OCI-LY1 (cell line): ENCODE results near the gene GPR151.

ENCODE experiments used
- H2AFZ ChIP-seq: fragments of 200-600 bp; sonication (generic), shearing (Covaris generic); 2 replicates; pipeline ENCODE4 v1.6.0; 2014; ENCODE audit warnings: antibody characterized with exemption, mild to moderate bottlenecking, low read length
- H3F3A ChIP-seq: fragments of 200-600 bp; sonication (generic), shearing (Covaris generic); 2 replicates; pipeline ENCODE4 v1.6.0; 2014; ENCODE audit warnings: mild to moderate bottlenecking, antibody characterized with exemption, low read length, moderate library complexity; ENCODE audit not compliant: insufficient read depth
- H3K27ac ChIP-seq: fragments of 200-600 bp; sonication (generic); 2 replicates; pipeline ENCODE4 v1.5.1; 2014; ENCODE audit warnings: low read length, mixed run types, mild to moderate bottlenecking, low read depth; ENCODE audit not compliant: poor library complexity, severe bottlenecking
- H3K27me3 ChIP-seq: fragments of 200-600 bp; sonication (generic); 2 replicates; pipeline ENCODE4 v1.6.0; 2014; ENCODE audit warnings: antibody characterized with exemption, mild to moderate bottlenecking, low read length, moderate library complexity; ENCODE audit not compliant: insufficient read depth
- H3K36me3 ChIP-seq: fragments of 200-600 bp; sonication (generic); 2 replicates; pipeline ENCODE4 v1.6.1; 2014; ENCODE audit warnings: mild to moderate bottlenecking, antibody characterized with exemption, low read length, moderate library complexity, mixed read lengths; ENCODE audit not compliant: insufficient read depth
- H3K4me1 ChIP-seq: fragments of 200-600 bp; sonication (generic); 2 replicates; pipeline ENCODE4 v1.5.1; 2014; ENCODE audit warnings: mild to moderate bottlenecking, low read length, moderate library complexity; ENCODE audit not compliant: insufficient read depth, severe bottlenecking
- H3K4me2 ChIP-seq: fragments of 200-600 bp; sonication (generic), shearing (Covaris generic); 2 replicates; pipeline ENCODE4 v1.6.1; 2014; ENCODE audit warnings: low read length
- H3K4me3 ChIP-seq: fragments of 200-600 bp; sonication (generic); 2 replicates; pipeline ENCODE4 v1.5.1; 2014; ENCODE audit warnings: low read length, low read depth, mild to moderate bottlenecking, mixed read lengths; ENCODE audit not compliant: poor library complexity, severe bottlenecking
- H3K79me2 ChIP-seq: fragments of 200-600 bp; shearing (Covaris generic); 2 replicates; pipeline ENCODE4 v1.6.1; 2016; ENCODE audit warnings: mixed run types, low read length, mixed read lengths; ENCODE audit not compliant: insufficient read depth
- H3K9ac ChIP-seq: fragments of 200-600 bp; sonication (generic), shearing (Covaris generic); 2 replicates; pipeline ENCODE4 v1.6.1; 2014; ENCODE audit warnings: mild to moderate bottlenecking, low read length, mixed read lengths
- H3K9me2 ChIP-seq: fragments of 200-600 bp; sonication (generic), shearing (Covaris generic); 2 replicates; pipeline ENCODE4 v1.6.1; 2014; ENCODE audit warnings: low read depth, mild to moderate bottlenecking, low read length, mixed read lengths
- H3K9me3 ChIP-seq: fragments of 200-600 bp; shearing (Covaris generic); 2 replicates; pipeline ENCODE4 v1.6.1; 2014; ENCODE audit warnings: low read length, mixed read lengths
- H4K20me1 ChIP-seq: fragments of 200-600 bp; sonication (generic), shearing (Covaris generic); 2 replicates; pipeline ENCODE4 v1.6.0; 2016; ENCODE audit warnings: mild to moderate bottlenecking, low read length; ENCODE audit not compliant: insufficient read depth
- CTCF ChIP-seq: fragments of 200-600 bp; sonication (generic), shearing (Covaris generic); IDR thresholded peaks from 2 replicates; pipeline ENCODE4 v1.5.1; 2017; ENCODE audit warnings: mild to moderate bottlenecking, antibody characterized with exemption, low read length, moderate library complexity, mixed read lengths
- EZH2 ChIP-seq: fragments of 200-600 bp; sonication (generic), shearing (Covaris generic); IDR thresholded peaks from 2 replicates; pipeline ENCODE4 v1.8.0; 2017; ENCODE audit warnings: borderline replicate concordance, mixed run types, mild to moderate bottlenecking, antibody characterized with exemption, low read length, moderate library complexity, mixed read lengths

GPR151 gene

DNA sequence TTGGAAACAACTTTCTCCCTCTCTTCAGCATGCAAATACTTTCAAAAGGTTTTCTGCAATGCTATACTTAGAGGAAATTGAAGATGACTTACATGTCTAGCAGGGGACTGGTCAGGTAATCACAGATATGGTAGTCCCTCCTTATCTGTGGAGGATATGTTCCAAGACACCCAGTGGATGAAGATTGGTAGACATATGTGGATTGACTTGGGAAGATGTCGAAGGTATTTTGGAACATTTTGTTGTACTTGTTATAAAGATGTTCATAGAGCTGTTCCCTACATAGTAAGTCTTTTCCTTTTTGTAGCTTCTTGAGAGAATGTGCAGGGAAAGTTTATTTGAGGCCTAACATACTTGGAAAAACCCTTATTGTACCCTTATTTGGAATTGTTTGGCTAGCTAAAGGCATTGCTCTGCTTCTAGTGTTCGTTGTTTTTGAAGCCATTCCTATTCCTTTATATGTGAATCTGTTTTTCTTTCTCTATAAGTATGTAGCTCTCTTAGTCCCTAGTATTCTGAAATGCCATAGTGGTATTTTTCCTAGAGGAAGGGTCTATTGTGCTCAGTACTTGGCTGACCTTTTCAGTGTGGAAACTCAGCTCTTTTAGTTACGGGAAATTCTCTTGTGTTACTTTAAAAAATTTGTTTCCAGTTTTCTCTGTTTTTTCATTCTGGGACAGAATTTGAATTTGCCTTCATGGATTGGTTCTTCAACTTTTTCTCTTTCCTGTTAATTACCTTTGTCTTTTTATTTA lies 25.7 kb downstream of the GPR151 start:
- Histone ChIP-seq H4K20me1 (no peaks in the 10 kb centered on the region), H2AFZ (no peak overlapping the region), H3K9ac (no peak overlapping the region), H3K9me3 (no peaks in the 10 kb centered on the region), H3K36me3 (peaks cover 92% of the 10 kb centered on the region), H3K27me3 (no peaks in the 10 kb centered on the region), H3K27ac (no peak overlapping the region), H3K4me2 (no peak overlapping the region), H3K9me2 (no peaks in the 10 kb centered on the region), H3K4me3 (no peak overlapping the region), H3K4me1 (no peaks in the 10 kb centered on the region), H3F3A (no peaks in the 10 kb centered on the region), H3K79me2 (no peaks in the 10 kb centered on the region)
- TF ChIP-seq CTCF (no peak), EZH2 (no peak)

GRCh38 chr5:146484714-146485391 lies 31.1 kb downstream of the GPR151 start:
- H3K9me3 ChIP-seq = no peaks in the 10 kb centered on the region
- H3K79me2 ChIP-seq = no peaks in the 10 kb centered on the region
- H3K36me3 ChIP-seq = peaks cover 95% of the 10 kb centered on the region
- no peak overlapping the region for H3K9ac ChIP-seq
- H3K9me2 ChIP-seq = no peaks in the 10 kb centered on the region
- TF ChIP-seq CTCF (no peak), EZH2 (no peak)
- no peaks in the 10 kb centered on the region for H4K20me1 ChIP-seq
- no peak overlapping the region for H3K4me2 ChIP-seq
- H3K4me1 ChIP-seq = no peaks in the 10 kb centered on the region
- no peak overlapping the region for H2AFZ ChIP-seq
- no peaks in the 10 kb centered on the region for H3F3A ChIP-seq
- H3K4me3 ChIP-seq = no peak overlapping the region
- no peaks in the 10 kb centered on the region for H3K27me3 ChIP-seq
- no peak overlapping the region for H3K27ac ChIP-seq

DNA sequence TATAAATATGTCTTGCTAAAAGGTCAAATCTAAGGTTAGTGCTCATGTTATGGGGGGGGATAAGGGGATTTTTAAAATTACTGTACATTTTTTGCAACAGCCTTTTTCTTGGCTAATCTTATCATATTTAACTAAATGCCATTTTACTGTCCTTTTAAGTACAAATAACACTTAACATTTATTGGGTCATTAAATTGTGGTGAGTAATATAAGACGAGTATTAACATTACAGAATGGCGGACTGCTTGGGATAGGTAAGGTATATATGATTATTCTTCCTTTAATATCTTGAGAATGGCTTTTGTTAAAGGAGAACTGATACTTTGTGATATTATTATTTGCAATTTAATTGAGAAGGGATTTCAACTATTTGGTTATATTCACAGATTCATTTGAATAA lies 33.2 kb downstream of the GPR151 start:
- Histone ChIP-seq H3K9ac (no peak overlapping the region), H4K20me1 (no peaks in the 10 kb centered on the region), H3F3A (no peaks in the 10 kb centered on the region), H3K79me2 (no peaks in the 10 kb centered on the region), H3K9me3 (no peaks in the 10 kb centered on the region), H3K4me1 (no peaks in the 10 kb centered on the region), H3K4me2 (no peak overlapping the region), H3K9me2 (no peaks in the 10 kb centered on the region), H3K36me3 (peaks cover 98% of the 10 kb centered on the region), H3K27me3 (no peaks in the 10 kb centered on the region), H3K27ac (no peak overlapping the region), H3K4me3 (no peak overlapping the region), H2AFZ (no peak overlapping the region)
- TF ChIP-seq CTCF (no peak), EZH2 (no peak)
